Ishikawa (cell line): Measurements from ENCODE around the gene WWOX.

Experiments used
- CREB1 ChIP-seq: IDR thresholded peaks from 2 replicates; pipeline ENCODE4 v1.6.1; 2012; ENCODE audit warnings: low read depth
- EGR1 ChIP-seq: IDR thresholded peaks from 2 replicates; pipeline ENCODE4 v1.6.1; 2012
- EP300 ChIP-seq: IDR thresholded peaks from 2 replicates; pipeline ENCODE4 v1.6.1; 2012; ENCODE audit warnings: borderline replicate concordance
- FOXM1 ChIP-seq: IDR thresholded peaks from 2 replicates; pipeline ENCODE4 v1.6.1; 2012; ENCODE audit warnings: low read depth, borderline replicate concordance
- NFIC ChIP-seq: IDR thresholded peaks from 2 replicates; pipeline ENCODE4 v1.6.1; 2012
- RAD21 ChIP-seq: IDR thresholded peaks from 2 replicates; pipeline ENCODE4 v1.6.1; 2012; ENCODE audit warnings: low read depth
- REST ChIP-seq: IDR thresholded peaks from 2 replicates; pipeline ENCODE4 v1.6.1; 2012; ENCODE audit warnings: low read depth, mild to moderate bottlenecking
- TAF1 ChIP-seq: IDR thresholded peaks from 2 replicates; pipeline ENCODE4 v1.6.1; 2012; ENCODE audit warnings: low read depth, mild to moderate bottlenecking
- TEAD4 ChIP-seq: IDR thresholded peaks from 2 replicates; pipeline ENCODE4 v1.6.1; 2012
- USF1 ChIP-seq: IDR thresholded peaks from 2 replicates; pipeline ENCODE4 v1.6.1; 2012
- TF ChIP-seq, protein P1 (sequence below): IDR thresholded peaks from 2 replicates; pipeline ENCODE4 v1.6.1; 2012

GRCh38 chr16:78718141-78718540, 618.7 kb downstream of the WWOX start:
- no peak for TF ChIP-seq RAD21
- TF ChIP-seq REST, result no peak
- no peak for TF ChIP-seq CREB1
- TF ChIP-seq TAF1, result no peak
- no peak for TF ChIP-seq EP300
- TF ChIP-seq FOXM1, result no peak
- TF ChIP-seq, protein P1, sequence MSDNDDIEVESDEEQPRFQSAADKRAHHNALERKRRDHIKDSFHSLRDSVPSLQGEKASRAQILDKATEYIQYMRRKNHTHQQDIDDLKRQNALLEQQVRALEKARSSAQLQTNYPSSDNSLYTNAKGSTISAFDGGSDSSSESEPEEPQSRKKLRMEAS, result no peak
- TF ChIP-seq TEAD4, result no peak
- TF ChIP-seq USF1, result no peak
- no peak for TF ChIP-seq NFIC
- no peak for TF ChIP-seq EGR1
